H1 (cell line): Measurements from ENCODE around the gene C18orf63. TPM values are rescaled to one million over a fixed set of nuclear protein-coding genes. Genes with fewer than 3 reads are reported as not detected.

Experiments
- CTCF ChIA-PET: fragments of 300-600 bp; sonication (Branson Sonifier 250); formaldehyde crosslinking; loops from one replicate; lab custom pipeline; 2021; ENCODE audit not compliant: partially characterized antibody; lab: Charles Lee
- POLR2A ChIA-PET: fragments of 300-600 bp; sonication (Branson Sonifier 250); formaldehyde crosslinking; loops from one replicate; lab custom pipeline; 2021; ENCODE audit warnings: inconsistent platforms; ENCODE audit not compliant: partially characterized antibody; lab: Charles Lee
- DNase-seq, 2 experiments: peaks; one replicate each; pipeline versions ENCODE4 v3.0.0 to v3.0.0-alpha.2; 2010 to 2022; ENCODE audit warnings: low spot score in 2 of 2, low read depth in 1 of 2, mixed read lengths in 1 of 2
- FAIRE-seq: peaks from 2 replicates; lab custom pipeline; 2011; peaks lifted over from hg19 to GRCh38; lab: Jason Lieb, UNC
- H2AFZ ChIP-seq: 2 replicates; pipeline ENCODE4 v1.8.1; 2012; ENCODE audit warnings: low read length, inconsistent platforms
- H2AK5ac ChIP-seq: 2 replicates; pipeline ENCODE4 v1.6.1; 2013; ENCODE audit warnings: low read depth, low read length
- H2BK120ac ChIP-seq: replicated peaks from 2 replicates; pipeline ENCODE3; 2013; ENCODE audit warnings: low read depth, low read length, inconsistent platforms
- H2BK12ac ChIP-seq: 2 replicates; pipeline ENCODE4 v1.6.1; 2013; ENCODE audit warnings: low read depth, low read length
- H2BK15ac ChIP-seq: 2 replicates; pipeline ENCODE4 v1.6.1; 2013; ENCODE audit warnings: low read length
- H2BK20ac ChIP-seq: 2 replicates; pipeline ENCODE4 v1.6.1; 2013; ENCODE audit warnings: low read length
- H2BK5ac ChIP-seq: 2 replicates; pipeline ENCODE4 v1.6.1; 2013; ENCODE audit warnings: low read depth, low read length
- H3K14ac ChIP-seq: 2 replicates; pipeline ENCODE4 v1.6.1; 2013; ENCODE audit warnings: inconsistent platforms; ENCODE audit not compliant: insufficient read length
- H3K18ac ChIP-seq: 2 replicates; pipeline ENCODE4 v1.6.1; 2013; ENCODE audit warnings: low read length; ENCODE audit errors: extremely low read depth
- H3K23ac ChIP-seq: 2 replicates; pipeline ENCODE4 v1.6.1; 2013; ENCODE audit warnings: inconsistent platforms; ENCODE audit not compliant: insufficient read length
- H3K23me2 ChIP-seq: 2 replicates; pipeline ENCODE4 v1.6.1; 2013; ENCODE audit warnings: low read depth, low read length
- H3K27ac ChIP-seq: 2 replicates; pipeline ENCODE4 v1.6.1; 2011; ENCODE audit warnings: low read depth, low read length, inconsistent platforms
- H3K27me3 ChIP-seq, 4 experiments: replicated peaks in 1 of 4; 1 replicate in 1 of 4; 2 replicates in 3 of 4; pipeline versions ENCODE4 v1.6.1 to v1.8.1; 2011 to 2013; ENCODE audit warnings: low read length in 3 of 4, mild to moderate bottlenecking in 3 of 4, inconsistent platforms in 2 of 4, mixed read lengths in 2 of 4, moderate library complexity in 1 of 4; ENCODE audit not compliant: control insufficient read depth in 3 of 4, insufficient read depth in 3 of 4; ENCODE audit errors: extremely low read depth in 1 of 4
- H3K36me3 ChIP-seq, 4 experiments: 2 replicates each; pipeline versions ENCODE4 v1.6.1 to v1.8.1; 2011 to 2013; ENCODE audit warnings: mild to moderate bottlenecking in 4 of 4, low read length in 3 of 4, moderate library complexity in 2 of 4, control low read depth in 1 of 4, inconsistent platforms in 1 of 4; ENCODE audit not compliant: insufficient read depth in 4 of 4, control insufficient read depth in 2 of 4
- H3K4ac ChIP-seq: replicated peaks from 2 replicates; pipeline ENCODE3; 2013; ENCODE audit warnings: low read length, low read depth, mixed read lengths, inconsistent platforms; ENCODE audit not compliant: insufficient read length
- H3K4me1 ChIP-seq, 4 experiments: replicated peaks in 1 of 4; 1 replicate in 1 of 4; 2 replicates in 3 of 4; pipeline versions ENCODE4 v1.6.1 to v1.8.1; 2011 to 2013; ENCODE audit warnings: low read length in 3 of 4, inconsistent platforms in 2 of 4, mixed read lengths in 1 of 4; ENCODE audit not compliant: insufficient read depth in 4 of 4, control insufficient read depth in 3 of 4
- H3K4me2 ChIP-seq, 2 experiments: 2 replicates each; pipeline versions ENCODE4 v1.6.1 to v1.8.1; 2011 to 2013; ENCODE audit warnings: low read depth in 2 of 2, low read length in 2 of 2, control low read depth in 1 of 2, inconsistent platforms in 1 of 2, mild to moderate bottlenecking in 1 of 2; ENCODE audit not compliant: insufficient read depth in 1 of 2
- H3K4me3 ChIP-seq, 4 experiments: fragments of 200-600, 300-600 bp in 1 of 4; sonication (generic), shearing (Covaris generic), sonication (Bioruptor Twin) in 1 of 4; 2 replicates each; pipeline versions ENCODE4 v1.5.1 to v1.8.1; 2011 to 2016; ENCODE audit warnings: low read length in 4 of 4, low read depth in 3 of 4, control low read depth in 2 of 4, inconsistent platforms in 2 of 4, mild to moderate bottlenecking in 2 of 4, mixed read lengths in 1 of 4, moderate library complexity in 1 of 4; ENCODE audit not compliant: insufficient read depth in 2 of 4; ENCODE audit errors: extremely low read depth in 1 of 4
- H3K56ac ChIP-seq: replicated peaks from 2 replicates; pipeline ENCODE3; 2013; ENCODE audit warnings: low read depth, mild to moderate bottlenecking, mixed read lengths, low read length, inconsistent platforms; ENCODE audit not compliant: insufficient read length
- H3K79me1 ChIP-seq: 2 replicates; pipeline ENCODE4 v1.6.1; 2013; ENCODE audit warnings: low read depth, low read length, control low read depth
- H3K79me2 ChIP-seq, 2 experiments: 2 replicates each; pipeline versions ENCODE4 v1.6.1 to v1.8.1; 2012 to 2013; ENCODE audit warnings: low read length in 2 of 2, mild to moderate bottlenecking in 2 of 2, inconsistent platforms in 1 of 2; ENCODE audit not compliant: insufficient read depth in 2 of 2, control insufficient read depth in 1 of 2
- H3K9ac ChIP-seq, 4 experiments: replicated peaks in 1 of 4; 1 replicate in 1 of 4; 2 replicates in 3 of 4; pipeline versions ENCODE4 v1.6.1 to v1.8.1; 2011 to 2013; ENCODE audit warnings: low read depth in 3 of 4, low read length in 3 of 4, control low read depth in 2 of 4, mild to moderate bottlenecking in 2 of 4, moderate library complexity in 2 of 4, inconsistent platforms in 1 of 4; ENCODE audit errors: extremely low read depth in 1 of 4
- H3K9me3 ChIP-seq, 2 experiments: 2 replicates each; pipeline versions ENCODE4 v1.6.1 to v1.8.1; 2012 to 2013; ENCODE audit warnings: mild to moderate bottlenecking in 2 of 2, moderate library complexity in 2 of 2, control low read depth in 1 of 2, inconsistent platforms in 1 of 2, low read depth in 1 of 2, low read length in 1 of 2, mixed read lengths in 1 of 2; ENCODE audit not compliant: insufficient read depth in 2 of 2
- H4K20me1 ChIP-seq, 2 experiments: replicated peaks in 1 of 2; 2 replicates each; pipeline versions ENCODE3 to v1.8.1; 2011 to 2013; ENCODE audit warnings: inconsistent platforms in 2 of 2, low read length in 2 of 2, mild to moderate bottlenecking in 1 of 2; ENCODE audit not compliant: insufficient read depth in 2 of 2, control insufficient read depth in 1 of 2
- H4K5ac ChIP-seq: 2 replicates; pipeline ENCODE4 v1.6.1; 2013; ENCODE audit warnings: low read length, low read depth, mixed read lengths, inconsistent platforms; ENCODE audit not compliant: insufficient read length
- H4K8ac ChIP-seq: 2 replicates; pipeline ENCODE4 v1.8.0; 2013; ENCODE audit warnings: mild to moderate bottlenecking, moderate library complexity, low read length, inconsistent platforms; ENCODE audit not compliant: insufficient read depth; ENCODE audit errors: extremely low read depth
- H4K91ac ChIP-seq: replicated peaks from 2 replicates; pipeline ENCODE3; 2013; ENCODE audit warnings: low read length, mixed read lengths, inconsistent platforms; ENCODE audit not compliant: insufficient read length
- BCL11A ChIP-seq, 2 experiments: IDR thresholded peaks; one replicate each; pipeline ENCODE4 v1.6.1; 2011; ENCODE audit warnings: low read depth in 2 of 2, low read length in 2 of 2, mild to moderate bottlenecking in 2 of 2
- CTBP2 ChIP-seq: IDR thresholded peaks from 2 replicates; pipeline ENCODE4 v1.7.0; 2011; ENCODE audit warnings: borderline replicate concordance, mild to moderate bottlenecking, moderate library complexity, mixed read lengths, low read length; ENCODE audit not compliant: insufficient read depth, insufficient read length
- EGR1 ChIP-seq: IDR thresholded peaks from 2 replicates; pipeline ENCODE4 v1.6.1; 2011; ENCODE audit warnings: low read depth, low read length, borderline replicate concordance
- RBBP5 ChIP-seq: IDR thresholded peaks from 2 replicates; pipeline ENCODE4 v1.7.1; 2012; ENCODE audit warnings: low read depth, mild to moderate bottlenecking, inconsistent platforms, low read length, moderate library complexity, borderline replicate concordance
- WGBS, 2 experiments: shearing (Covaris generic) in 1 of 2; methylation state at CpG; one replicate each; pipeline versions ENCODE4 v1.1.6 to v1.1.7; 2013 to 2015; ENCODE audit warnings: low lambda C conversion rate in 2 of 2, mixed read lengths in 2 of 2, inconsistent platforms in 1 of 2, low coverage in 1 of 2, missing lambda C conversion rate in 1 of 2; ENCODE audit not compliant: insufficient replicate concordance in 2 of 2, insufficient coverage in 1 of 2, insufficient read length in 1 of 2; ENCODE audit errors: extremely low coverage in 1 of 2, missing lambda C conversion rate in 1 of 2; 5-methylcytosine and 5-hydroxymethylcytosine counted together
- polyA plus RNA-seq, 7 experiments: library from polyadenylated mRNA; depleted of rRNA in 3 of 7; stranded (reverse) in 5 of 7; unstranded in 2 of 7; fragments of >200 nt in 5 of 7; fragments of 200-250 nt in 2 of 7; gene quantifications; 1 replicate in 5 of 7; 2 replicates in 1 of 7; 4 replicates in 1 of 7; pipeline versions ENCODE4 v1.2.1 to v1.2.3, GENCODE V29; 2011 to 2013; ENCODE audit warnings: missing spikeins in 2 of 7, mixed read lengths in 2 of 7
- total RNA-seq: library from RNA; stranded (reverse); fragmentation: NEBNext Ultra II Directional; extraction: Animal tissue kit (Norgen Biotek cat#: 25700); gene quantifications from 2 replicates; pipeline ENCODE4 v1.2.1, GENCODE V29; 2021

The C18orf63 gene
- total and polyA plus RNA-seq, 2 of the 8 experiments (the other 6 are each of a cell fraction or from before 2014, with no cell fraction given), result not detected

GRCh38 chr18:74281011-74281979 is 34.3 kb upstream of the C18orf63 start:
- Histone ChIP-seq H2BK120ac (peak overlapping the region; percentile 60), H3K4ac (peak overlapping the region; percentile 4), H3K27ac (peak overlapping the region; percentile 64), H3K23me2 (peaks cover 6% of the 10 kb centered on the region; the same call in 1 of the 2 replicates), H4K91ac (peak overlapping the region; percentile 94), H3K4me2 (peak overlapping the region; percentile 54 to 55), H3K79me1 (peaks cover 14% of the 10 kb centered on the region), H3K56ac (peak overlapping the region; percentile 5), H2BK15ac (no peak overlapping the region), H3K79me2 (peaks cover 0 to 81% of the 10 kb centered on the region in 2 experiments; a peak in 3 of 4 replicates), H2AK5ac (peak overlapping the region; percentile 98), H3K36me3 (no peaks in the 10 kb centered on the region), H2AFZ (no peak overlapping the region), H2BK5ac (peak overlapping the region; percentile 98), H3K23ac (no peak overlapping the region), H3K9me3 (no peaks in the 10 kb centered on the region), H3K4me1 (peaks cover 21 to 38% (median 33%) of the 10 kb centered on the region in 4 experiments), H2BK20ac (peak overlapping the region; percentile 99), H4K5ac (no peak overlapping the region), H3K14ac (no peak overlapping the region), H3K27me3 (no peaks in the 10 kb centered on the region), H3K9ac (no peak overlapping the region; a peak in 1 of 7 replicates), H3K4me3 (peak overlapping the region in 2 of 4 experiments; percentile 12 to 37; a peak in 3 of 8 replicates), H4K20me1 (no peaks in the 10 kb centered on the region), H3K18ac (peak overlapping the region; percentile 95; the same call in 1 of the 2 replicates), H4K8ac (no peak overlapping the region), H2BK12ac (peak overlapping the region; percentile 97)
- TF ChIP-seq RBBP5 (no peak), CTBP2 (peak; percentile 73), EGR1 (no peak), BCL11A (IDR thresholded peaks at IDR 0.05; ENCODE audit: low read depth in 2 of 2, low read length in 2 of 2) (no peak)
- ChIA-PET CTCF (no interaction called here), POLR2A (interaction anchor here (1.1 to 1.4 kb wide), 2 partner anchors 9 to 12 kb away, joined by 3 to 4 read pairs; no protein-coding TSS in a partner anchor)
- FAIRE-seq (peak; percentile 32), DNase-seq (peak in 1 of 2 experiments; percentile 61)
- WGBS, 2 experiments, result 16% methylated on average over 4 of the region's 4 CpGs; no CpG with 5 or more reads in 1 of the 2 experiments
